Prostate gland (tissue), 2 donors: Measurements from ENCODE around the gene SPTBN4. TPM values are rescaled to one million over a fixed set of nuclear protein-coding genes. Genes with fewer than 3 reads are reported as not detected.

Source experiments
- DNase-seq: peaks from one replicate; pipeline ENCODE4 v3.0.0-alpha.2; 2019; ENCODE audit warnings: low spot score
- H3K27ac ChIP-seq, 2 donors: fragments of 200-600 bp; sonication (generic); 2 replicates each; pipeline ENCODE4 v1.5.1; 2017 to 2019
- H3K27me3 ChIP-seq: fragments of 200-600 bp; sonication (generic); replicated peaks from 2 replicates; pipeline ENCODE4 v1.5.1; 2019; ENCODE audit not compliant: insufficient read depth
- H3K36me3 ChIP-seq, 2 donors: fragments of 200-600 bp; sonication (generic); 1 replicate in 1 of 2; 2 replicates in 1 of 2; pipeline versions ENCODE4 v1.5.1 to v1.8.1; 2017 to 2019
- H3K4me1 ChIP-seq: fragments of 200-600 bp; sonication (generic); replicated peaks from 2 replicates; pipeline ENCODE4 v1.5.1; 2019
- H3K4me3 ChIP-seq, 2 donors: fragments of 200-600 bp; sonication (generic); 2 replicates each; pipeline ENCODE4 v1.5.1; 2017 to 2019
- H3K9me3 ChIP-seq: fragments of 200-600 bp; sonication (generic); 2 replicates; pipeline ENCODE4 v1.5.1; 2017
- POLR2A ChIP-seq: fragments of 450-650 bp; IDR thresholded peaks from one replicate; pipeline ENCODE4 v1.6.1; 2016; ENCODE audit warnings: antibody characterized with exemption, mild to moderate bottlenecking
- POLR2AphosphoS5 ChIP-seq: sonication (generic); formaldehyde crosslinking; IDR thresholded peaks from one replicate; pipeline ENCODE4 v1.6.1; 2017; ENCODE audit warnings: antibody characterized with exemption
- WGBS: methylation state at CpG from one replicate; pipeline ENCODE4 v1.1.5; 2018; 5-methylcytosine and 5-hydroxymethylcytosine counted together
- intact Hi-C: fragments of 100-400 bp; cut with DNase I; formaldehyde crosslinking; loops from one replicate; pipeline ENCODE4 v1.14.2; 2022
- total RNA-seq, 2 donors: library from RNA; depleted of rRNA; stranded (reverse); fragments of >200 nt; gene quantifications; one replicate each; pipeline ENCODE4 v1.1.0, GENCODE V29; 2016
- TF ChIP-seq, protein P1 (sequence below), 4 experiments: fragments of 200-600 bp in 2 of 4; fragments of 450-650 bp in 2 of 4; sonication (generic) in 2 of 4; IDR thresholded peaks; 1 replicate in 3 of 4; 2 replicates in 1 of 4; pipeline ENCODE4 v1.5.1; 2016 to 2019; ENCODE audit warnings: antibody characterized with exemption in 4 of 4, mild to moderate bottlenecking in 2 of 4, moderate library complexity in 2 of 4

The SPTBN4 gene
- total RNA-seq, 2 donors from 2014 or later: 5.2 to 21.9 TPM

- WGBS: 27% methylated on average over 69 of the region's 69 CpGs
- TF ChIP-seq, protein P1, sequence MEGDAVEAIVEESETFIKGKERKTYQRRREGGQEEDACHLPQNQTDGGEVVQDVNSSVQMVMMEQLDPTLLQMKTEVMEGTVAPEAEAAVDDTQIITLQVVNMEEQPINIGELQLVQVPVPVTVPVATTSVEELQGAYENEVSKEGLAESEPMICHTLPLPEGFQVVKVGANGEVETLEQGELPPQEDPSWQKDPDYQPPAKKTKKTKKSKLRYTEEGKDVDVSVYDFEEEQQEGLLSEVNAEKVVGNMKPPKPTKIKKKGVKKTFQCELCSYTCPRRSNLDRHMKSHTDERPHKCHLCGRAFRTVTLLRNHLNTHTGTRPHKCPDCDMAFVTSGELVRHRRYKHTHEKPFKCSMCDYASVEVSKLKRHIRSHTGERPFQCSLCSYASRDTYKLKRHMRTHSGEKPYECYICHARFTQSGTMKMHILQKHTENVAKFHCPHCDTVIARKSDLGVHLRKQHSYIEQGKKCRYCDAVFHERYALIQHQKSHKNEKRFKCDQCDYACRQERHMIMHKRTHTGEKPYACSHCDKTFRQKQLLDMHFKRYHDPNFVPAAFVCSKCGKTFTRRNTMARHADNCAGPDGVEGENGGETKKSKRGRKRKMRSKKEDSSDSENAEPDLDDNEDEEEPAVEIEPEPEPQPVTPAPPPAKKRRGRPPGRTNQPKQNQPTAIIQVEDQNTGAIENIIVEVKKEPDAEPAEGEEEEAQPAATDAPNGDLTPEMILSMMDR (IDR thresholded peaks at IDR 0.05): no peak
- no peak for TF ChIP-seq POLR2AphosphoS5
- TF ChIP-seq POLR2A: no peak
- Histone ChIP-seq H3K4me1 (no peaks in the 10 kb centered on the region), H3K36me3 (no peaks in the 10 kb centered on the region), H3K27ac (no peak overlapping the region), H3K9me3 (no peaks in the 10 kb centered on the region), H3K4me3 (no peak overlapping the region), H3K27me3 (no peaks in the 10 kb centered on the region)
- intact Hi-C loops: no loop called here
- no peak for DNase-seq
Measured at GRCh38 chr19:40553885-40554857, 87.4 kb downstream of the SPTBN4 start.

DNA sequence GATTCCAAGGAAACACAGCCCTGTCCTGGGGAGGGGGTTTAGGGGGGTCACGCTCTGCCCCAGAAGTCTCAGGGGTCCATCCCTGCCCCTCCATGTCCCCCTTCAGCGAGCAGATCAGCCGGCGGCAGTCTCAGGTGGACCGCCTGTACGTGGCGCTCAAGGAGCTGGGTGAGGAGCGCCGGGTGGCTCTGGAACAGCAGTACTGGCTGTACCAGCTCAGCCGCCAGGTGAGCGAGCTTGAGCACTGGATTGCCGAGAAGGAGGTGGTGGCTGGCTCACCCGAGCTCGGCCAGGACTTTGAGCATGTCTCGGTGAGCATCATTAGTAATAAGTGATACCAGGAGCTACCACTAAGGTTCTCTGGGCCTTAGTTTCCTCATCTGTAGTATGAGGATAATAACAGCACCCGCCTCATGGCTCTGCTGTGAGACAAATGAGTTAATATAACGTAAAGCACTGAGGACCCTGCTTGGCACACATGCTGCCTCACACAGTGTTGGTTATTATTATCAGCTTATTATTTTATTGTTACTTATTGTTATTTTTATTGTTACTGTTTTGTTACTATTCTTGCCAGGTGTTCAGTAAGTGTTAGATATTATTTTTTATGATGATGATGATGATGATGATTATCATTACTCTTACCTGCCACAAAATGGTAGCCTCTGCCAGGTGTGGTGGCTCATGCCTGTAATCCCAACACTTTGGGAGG lies 89.3 kb downstream of the SPTBN4 start:
- DNase-seq: no peak
- 81% methylated on average over 17 of the region's 17 CpGs for WGBS
- intact Hi-C loops: no loop called here

GRCh38 chr19:40556953-40557530 lies 90.2 kb downstream of the SPTBN4 start:
- no peak for DNase-seq
- Histone ChIP-seq H3K9me3 (no peaks in the 10 kb centered on the region), H3K27me3 (no peaks in the 10 kb centered on the region), H3K4me1 (no peaks in the 10 kb centered on the region), H3K4me3 (no peak overlapping the region), H3K27ac (no peak overlapping the region), H3K36me3 (no peaks in the 10 kb centered on the region)
- intact Hi-C loops: no loop called here
- WGBS: 88% methylated on average over 24 of the region's 24 CpGs
- TF ChIP-seq POLR2A: no peak
- TF ChIP-seq, protein P1 (IDR thresholded peaks at IDR 0.05): no peak
- TF ChIP-seq POLR2AphosphoS5: no peak

More for the DNA sequence above, 89.3 kb downstream of the SPTBN4 start:
- Histone ChIP-seq H3K4me3 (no peak overlapping the region), H3K4me1 (no peaks in the 10 kb centered on the region), H3K27me3 (no peaks in the 10 kb centered on the region), H3K36me3 (no peaks in the 10 kb centered on the region), H3K27ac (no peak overlapping the region), H3K9me3 (no peaks in the 10 kb centered on the region)
- no peak for TF ChIP-seq POLR2A
- TF ChIP-seq, protein P1 (IDR thresholded peaks at IDR 0.05): no peak
- no peak for TF ChIP-seq POLR2AphosphoS5

DNA sequence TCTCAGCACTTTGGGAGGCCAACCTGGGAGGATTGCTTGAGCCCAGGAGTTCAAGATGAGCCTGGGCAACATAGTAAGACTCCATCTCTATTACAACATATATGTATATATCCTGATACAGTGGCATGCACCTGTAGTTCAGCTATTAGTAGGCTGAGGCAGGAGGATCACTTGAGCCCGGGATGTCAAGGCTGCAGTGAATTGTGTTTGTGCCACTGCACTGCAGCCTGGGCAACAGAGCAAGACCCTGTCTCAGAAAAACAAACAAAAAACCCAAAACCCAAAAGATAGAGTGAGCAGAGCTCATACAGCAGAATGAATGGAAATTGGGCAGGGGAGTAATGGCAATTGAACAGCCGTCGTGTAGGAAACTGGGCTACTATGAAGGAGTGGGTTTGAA lies 92.6 kb downstream of the SPTBN4 start:
- no peak for TF ChIP-seq POLR2AphosphoS5
- TF ChIP-seq, protein P1 (IDR thresholded peaks at IDR 0.05): no peak
- TF ChIP-seq POLR2A: no peak
- Histone ChIP-seq H3K36me3 (no peaks in the 10 kb centered on the region), H3K4me1 (no peaks in the 10 kb centered on the region), H3K27me3 (no peaks in the 10 kb centered on the region), H3K4me3 (no peak overlapping the region), H3K27ac (no peak overlapping the region), H3K9me3 (no peaks in the 10 kb centered on the region)
- DNase-seq: no peak
- 90% methylated on average over 3 of the region's 3 CpGs for WGBS
- intact Hi-C loops: no loop called here
